GM21786 (cell line): ENCODE data around the gene PTPRN2.

Source experiments
- ATAC-seq: cut with Tn5 transposase; IDR thresholded peaks from one replicate; pipeline ENCODE4 v1.9.1; 2021; ENCODE audit not compliant: unreplicated experiment

PTPRN2 gene

GRCh38 chr7:157615852-157616251 is 971.8 kb downstream of the PTPRN2 start:
- ATAC-seq: no peak

- no peak for ATAC-seq
Observed at GRCh38 chr7:157615101-157615817, 972.4 kb downstream of the PTPRN2 start.

GRCh38 chr7:157614457-157615020 is 973.1 kb downstream of the PTPRN2 start:
- no peak for ATAC-seq

- no peak for ATAC-seq
Observed at GRCh38 chr7:157613575-157614322, 973.9 kb downstream of the PTPRN2 start.

GRCh38 chr7:157612664-157613561 is 974.7 kb downstream of the PTPRN2 start:
- ATAC-seq: peak; percentile 67

GRCh38 chr7:157612009-157612663 is 975.5 kb downstream of the PTPRN2 start:
- ATAC-seq: no peak

- no peak for ATAC-seq
Observed at GRCh38 chr7:157611341-157611740, 976.3 kb downstream of the PTPRN2 start.

GRCh38 chr7:157610671-157611295 is 976.8 kb downstream of the PTPRN2 start:
- ATAC-seq: no peak

GRCh38 chr7:157609932-157610640 is 977.5 kb downstream of the PTPRN2 start:
- no peak for ATAC-seq

GRCh38 chr7:157609516-157609915 is 978.1 kb downstream of the PTPRN2 start:
- no peak for ATAC-seq

- no peak for ATAC-seq
Observed at GRCh38 chr7:157607218-157607617, 980.4 kb downstream of the PTPRN2 start.

GRCh38 chr7:157606140-157606539 is 981.5 kb downstream of the PTPRN2 start:
- no peak for ATAC-seq

GRCh38 chr7:157605638-157606037 is 982.0 kb downstream of the PTPRN2 start:
- ATAC-seq: no peak

- ATAC-seq: no peak
Observed at GRCh38 chr7:157604661-157605381, 982.8 kb downstream of the PTPRN2 start.

GRCh38 chr7:157603716-157604115 is 983.9 kb downstream of the PTPRN2 start:
- no peak for ATAC-seq

- ATAC-seq: no peak
Observed at GRCh38 chr7:157603005-157603404, 984.6 kb downstream of the PTPRN2 start.

GRCh38 chr7:157602581-157602980 is 985.0 kb downstream of the PTPRN2 start:
- no peak for ATAC-seq

- no peak for ATAC-seq
Observed at GRCh38 chr7:157602156-157602555, 985.5 kb downstream of the PTPRN2 start.

GRCh38 chr7:157601530-157601929 is 986.1 kb downstream of the PTPRN2 start:
- ATAC-seq: no peak
